ENCODE results near the gene MAP4K5.

GRCh38 chr14:50562841-50563240 is 30.5 kb upstream of the MAP4K5 start:
- TF ChIP-seq CTCF (optimal IDR thresholded peaks at IDR 0.05 in 1 of 3, IDR thresholded peaks at IDR 0.05 in 1 of 3, conservative IDR thresholded peaks at IDR 0.05 in 1 of 3; ENCODE audit: extremely low read depth in 1 of 3, insufficient read depth in 2 of 3, low read length in 3 of 3) (no peak), EZH2 (IDR thresholded peaks at IDR 0.05; ENCODE audit: low read length) (no peak)

All from keratinocyte (primary cell).